GM12874 (cell line): Measurements from ENCODE around the gene TRIM45.

Experiments
- CTCF ChIP-seq: IDR thresholded peaks from 2 replicates; pipeline ENCODE4 v1.5.1; 2011; ENCODE audit warnings: low read depth, mild to moderate bottlenecking, control low read depth, low read length, moderate library complexity; ENCODE audit not compliant: insufficient read depth

TRIM45 gene

GRCh38 chr1:117107364-117107763 is 14.2 kb downstream of the TRIM45 start:
- no peak for TF ChIP-seq CTCF

GRCh38 chr1:117106478-117106877 is 15.1 kb downstream of the TRIM45 start:
- no peak for TF ChIP-seq CTCF

GRCh38 chr1:117105722-117106121 is 15.8 kb downstream of the TRIM45 start:
- TF ChIP-seq CTCF: no peak

- TF ChIP-seq CTCF: no peak
Measured at GRCh38 chr1:117104986-117105385, 16.6 kb downstream of the TRIM45 start.

GRCh38 chr1:117101334-117101733 is 20.2 kb downstream of the TRIM45 start:
- no peak for TF ChIP-seq CTCF

GRCh38 chr1:117098287-117098890 is 23.2 kb downstream of the TRIM45 start:
- TF ChIP-seq CTCF: no peak

GRCh38 chr1:117097443-117097842 is 24.1 kb downstream of the TRIM45 start:
- TF ChIP-seq CTCF: no peak

GRCh38 chr1:117096951-117097408 is 24.6 kb downstream of the TRIM45 start:
- no peak for TF ChIP-seq CTCF
